Erythroblast (primary cell): ENCODE data around the gene BFSP1.

Experiments
- GATA1 ChIP-seq: IDR thresholded peaks from 2 replicates; pipeline ENCODE4 v1.6.1; 2011; ENCODE audit warnings: low read depth, mild to moderate bottlenecking, control low read depth, low read length, moderate library complexity
- POLR2A ChIP-seq: IDR thresholded peaks from 2 replicates; pipeline ENCODE4 v1.6.1; 2011; ENCODE audit warnings: mild to moderate bottlenecking, low read length

- TF ChIP-seq POLR2A (no peak), GATA1 (no peak)
These were observed 28.2 kb upstream of the BFSP1 start for GRCh38 chr20:17559338-17559737.
